ENCODE results near the gene ANTXR1.

Gene ANTXR1

DNA sequence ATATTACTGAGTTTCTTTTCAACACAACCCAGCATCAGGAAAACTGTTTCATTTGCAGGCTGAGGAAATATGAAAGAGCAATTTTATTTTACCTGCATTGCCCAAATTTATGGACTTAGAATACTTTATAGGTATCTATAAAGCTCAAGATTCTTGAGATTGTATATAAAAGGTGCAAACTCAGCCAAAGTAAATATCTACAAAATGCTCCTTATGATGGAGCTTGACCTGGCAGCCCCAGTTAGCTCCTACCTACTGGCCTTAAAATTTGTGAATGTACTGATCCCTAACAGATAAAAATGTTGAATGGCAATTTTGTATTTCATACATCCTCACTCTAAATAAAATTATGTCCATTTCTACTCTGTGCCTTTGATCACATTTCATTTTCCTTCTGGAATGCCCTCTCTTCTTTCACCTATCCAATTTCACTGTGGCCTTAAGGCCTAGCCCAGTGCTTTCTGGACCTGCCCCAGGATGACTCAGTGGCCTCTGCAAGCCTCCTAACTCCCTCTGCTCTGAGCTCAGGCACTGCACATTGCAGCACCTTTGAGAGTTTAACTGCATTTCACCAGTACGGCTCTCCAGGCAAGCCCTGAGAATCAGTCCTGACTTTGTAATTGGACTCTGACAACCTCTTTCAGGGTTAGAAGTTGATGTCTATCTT is 125.9 kb downstream of the ANTXR1 start:
- no peak for DNase-seq

GRCh38 chr2:69139778-69140670 is 127.0 kb downstream of the ANTXR1 start:
- DNase-seq = no peak

DNA sequence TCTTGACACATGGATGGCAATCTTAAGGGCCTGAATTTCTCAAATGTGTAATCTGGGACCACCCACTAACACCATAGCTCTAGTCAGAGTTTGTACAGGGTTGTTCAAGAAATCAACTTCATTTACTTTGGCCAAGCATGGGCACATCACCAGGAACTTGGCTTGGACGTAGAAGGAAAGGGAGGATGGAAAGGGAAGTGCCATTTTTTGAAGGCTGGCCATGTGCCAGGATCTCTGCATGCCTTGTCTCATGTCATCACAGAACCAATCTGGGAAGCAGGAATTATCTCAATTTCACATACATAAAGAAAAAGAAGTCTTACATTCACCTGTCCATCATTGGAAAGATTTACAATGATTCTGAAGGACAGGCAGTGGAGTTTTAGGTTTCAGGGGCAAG is 128.1 kb downstream of the ANTXR1 start:
- no peak for DNase-seq

- DNase-seq = no peak
Observed at GRCh38 chr2:69143748-69144360, 130.9 kb downstream of the ANTXR1 start.

DNA sequence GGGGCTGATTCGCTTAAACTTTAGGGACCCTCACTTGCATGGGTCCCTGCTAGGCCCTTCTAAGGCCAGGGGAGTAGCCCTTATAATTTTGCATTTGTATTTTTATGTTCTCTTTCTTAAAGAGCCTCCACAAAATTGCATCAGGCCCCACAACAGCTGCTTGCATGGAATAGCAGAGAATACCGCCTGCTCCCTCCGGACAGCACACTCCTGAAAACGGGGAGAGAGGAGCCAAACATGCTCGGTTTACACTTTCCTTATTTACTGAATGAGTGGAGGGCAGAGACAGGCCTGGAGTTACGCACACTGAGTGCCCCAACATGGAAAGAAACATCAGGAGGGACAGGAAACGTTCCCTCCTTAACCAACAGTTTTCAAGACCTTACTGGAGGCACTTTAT is 132.2 kb downstream of the ANTXR1 start:
- DNase-seq = no peak

- DNase-seq = no peak
Observed at GRCh38 chr2:69147841-69148533, 135.0 kb downstream of the ANTXR1 start.

DNA sequence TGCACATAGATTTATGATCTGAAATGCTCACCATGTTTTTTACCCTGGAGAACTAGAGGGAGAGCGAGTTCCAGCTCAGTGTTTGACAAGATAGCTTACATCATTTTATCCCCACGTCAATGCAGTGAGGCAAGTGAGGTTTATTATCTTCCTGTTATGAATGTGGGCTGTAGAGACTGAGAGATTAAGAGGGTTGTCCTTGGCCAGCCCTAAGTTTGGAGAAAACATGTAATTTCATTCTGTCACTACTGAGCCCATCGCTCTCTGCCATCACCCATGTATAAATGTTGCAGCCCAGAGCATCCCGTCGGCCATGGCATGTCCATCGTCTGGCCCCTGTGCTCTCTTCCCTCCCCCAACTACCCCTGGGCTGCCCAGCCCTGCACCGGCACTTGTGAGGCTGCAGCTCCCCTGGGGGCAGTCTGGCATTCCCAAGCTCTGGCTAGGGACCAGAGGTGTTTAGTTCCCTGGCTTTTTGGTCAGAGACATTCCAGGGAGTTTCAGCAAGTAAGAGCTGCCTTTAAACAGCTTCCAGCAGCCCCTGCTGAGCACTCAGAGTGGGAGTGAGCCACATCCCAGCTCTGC is 136.7 kb downstream of the ANTXR1 start:
- no peak for DNase-seq

- DNase-seq = no peak
Observed at GRCh38 chr2:69151931-69152330, 139.0 kb downstream of the ANTXR1 start.

DNA sequence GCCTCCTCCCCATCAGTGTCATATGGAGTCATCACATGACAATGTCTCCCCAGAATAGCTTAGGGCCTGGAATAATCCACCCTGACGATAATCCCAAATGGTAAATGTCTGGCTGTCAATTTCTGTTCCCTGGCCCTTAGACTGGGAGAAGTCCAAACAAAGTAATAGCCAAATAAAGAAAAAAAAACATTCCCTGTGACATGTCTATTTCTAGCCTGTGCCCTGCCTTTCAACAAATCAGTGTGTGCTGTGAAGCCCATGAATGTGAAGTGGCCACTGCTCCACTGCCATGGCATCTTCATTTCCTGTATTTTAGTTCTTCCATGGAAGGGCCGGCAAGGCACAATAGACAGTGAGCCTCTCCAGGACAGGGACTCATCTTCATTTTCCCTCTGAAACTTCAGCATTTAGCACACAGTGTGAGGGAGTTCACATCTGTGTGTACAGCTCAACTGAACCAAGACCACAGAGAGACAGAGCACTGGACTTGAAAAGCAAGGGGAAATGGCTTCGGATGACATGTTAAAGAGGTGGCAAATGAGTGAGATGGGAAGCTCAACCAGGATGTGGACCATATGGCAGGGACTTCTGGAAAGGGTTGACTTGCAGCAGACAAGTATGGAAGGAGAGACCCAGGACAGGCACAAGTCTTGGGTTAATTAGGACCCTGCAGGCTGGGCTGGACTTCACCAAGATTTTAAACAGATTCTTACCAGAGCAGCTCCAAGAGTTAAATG is 140.0 kb downstream of the ANTXR1 start:
- DNase-seq = no peak

GRCh38 chr2:69154106-69154505 is 141.1 kb downstream of the ANTXR1 start:
- DNase-seq = no peak

- no peak for DNase-seq
Observed at GRCh38 chr2:69156624-69157023, 143.6 kb downstream of the ANTXR1 start.

GRCh38 chr2:69157441-69157840 is 144.5 kb downstream of the ANTXR1 start:
- no peak for DNase-seq

DNA sequence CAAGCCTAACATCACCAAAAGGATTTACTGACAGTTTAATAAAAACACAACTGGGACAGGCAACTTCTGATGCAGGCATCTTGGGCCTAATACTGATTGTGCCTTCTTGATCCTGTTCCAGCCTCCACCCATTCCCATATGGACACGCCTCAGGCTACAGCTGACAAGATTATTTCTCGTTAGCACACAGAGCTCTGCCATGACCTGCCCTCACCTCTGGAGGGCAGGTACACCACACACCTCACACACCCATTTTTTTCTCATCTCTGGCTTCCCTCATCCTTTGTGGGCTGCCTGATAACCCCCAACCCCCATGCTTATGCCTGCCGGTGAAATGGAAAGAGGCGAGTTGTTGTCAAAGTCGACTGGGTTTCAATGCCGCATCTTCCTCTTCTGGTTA is 147.0 kb downstream of the ANTXR1 start:
- peak; percentile 95 for DNase-seq

DNA sequence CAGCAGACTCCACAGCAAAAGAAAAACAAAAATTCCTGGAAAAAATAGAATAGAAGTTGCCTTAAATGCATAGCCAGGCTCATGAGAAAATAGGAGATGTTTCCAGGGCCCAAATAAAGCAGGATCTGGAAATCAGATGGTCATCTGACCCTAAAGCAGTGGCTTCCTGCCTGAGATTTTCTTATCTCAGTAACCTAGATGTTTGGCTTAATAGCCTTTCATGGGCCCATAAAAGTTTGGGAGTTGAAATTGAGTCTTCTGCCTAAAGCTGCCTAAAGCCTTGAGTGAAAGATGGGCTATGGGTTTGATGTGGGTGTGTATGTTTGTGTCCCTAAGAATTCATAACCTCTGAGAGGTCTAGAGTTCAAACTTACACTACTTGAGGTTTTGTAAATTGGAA is 149.1 kb downstream of the ANTXR1 start:
- DNase-seq = no peak

- no peak for DNase-seq
Observed at GRCh38 chr2:69163109-69163508, 150.1 kb downstream of the ANTXR1 start.

GRCh38 chr2:69163556-69163955 is 150.6 kb downstream of the ANTXR1 start:
- DNase-seq = no peak

DNA sequence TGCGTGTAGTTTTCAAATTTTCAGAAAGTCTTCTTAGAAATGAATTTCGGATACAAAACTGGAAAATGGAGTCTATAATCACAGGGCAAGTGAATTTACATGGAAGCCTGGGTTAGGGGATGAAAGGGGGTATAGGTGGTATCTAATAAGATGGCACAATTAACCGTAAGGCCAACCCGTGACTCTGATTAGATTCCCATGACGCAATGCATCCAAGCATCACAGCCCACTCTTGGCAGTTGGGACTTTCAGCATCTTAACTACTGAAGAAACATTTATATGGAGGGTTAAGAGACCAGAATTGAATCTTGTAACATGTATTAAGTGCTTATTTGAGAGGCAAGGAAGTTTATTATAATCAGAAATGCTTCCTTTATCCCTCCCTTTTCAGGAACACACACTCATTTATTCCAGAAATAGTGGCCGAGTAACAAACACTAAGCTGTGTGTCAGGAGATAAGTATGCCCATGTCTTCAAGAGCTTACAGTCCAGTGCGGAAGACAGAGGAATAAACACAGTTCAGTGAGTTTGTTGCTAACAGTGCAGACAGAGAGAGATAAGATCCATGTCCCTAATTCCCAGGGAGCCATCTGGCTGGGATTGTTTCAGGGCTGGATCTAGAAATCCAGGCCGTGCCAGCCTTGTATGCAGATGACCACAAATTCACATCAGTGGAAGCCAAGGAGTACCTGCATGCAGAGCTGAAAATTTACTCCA is 151.2 kb downstream of the ANTXR1 start:
- peak; percentile 95 for DNase-seq

GRCh38 chr2:69165091-69165880 is 152.3 kb downstream of the ANTXR1 start:
- no peak for DNase-seq

GRCh38 chr2:69166465-69166811 is 153.5 kb downstream of the ANTXR1 start:
- no peak for DNase-seq

GRCh38 chr2:69166812-69167468 is 154.0 kb downstream of the ANTXR1 start:
- DNase-seq = no peak

Data from NCI-H82 (cell line).